Hindlimb muscle (tissue), 1 donor: Measurements from ENCODE around the gene SLC15A5. TPM values are rescaled to one million over a fixed set of nuclear protein-coding genes. Genes with fewer than 3 reads are reported as not detected.

Experiments
- DNase-seq: peaks from one replicate; pipeline ENCODE4 v3.0.0-alpha.2; 2013
- polyA plus RNA-seq: library from polyadenylated mRNA; unstranded; fragments of 120-200 nt; gene quantifications from one replicate; pipeline ENCODE4 v1.2.1, GENCODE V29; 2013; ENCODE audit not compliant: insufficient read length

Gene SLC15A5
- polyA plus RNA-seq, 1 donor: not detected

DNA sequence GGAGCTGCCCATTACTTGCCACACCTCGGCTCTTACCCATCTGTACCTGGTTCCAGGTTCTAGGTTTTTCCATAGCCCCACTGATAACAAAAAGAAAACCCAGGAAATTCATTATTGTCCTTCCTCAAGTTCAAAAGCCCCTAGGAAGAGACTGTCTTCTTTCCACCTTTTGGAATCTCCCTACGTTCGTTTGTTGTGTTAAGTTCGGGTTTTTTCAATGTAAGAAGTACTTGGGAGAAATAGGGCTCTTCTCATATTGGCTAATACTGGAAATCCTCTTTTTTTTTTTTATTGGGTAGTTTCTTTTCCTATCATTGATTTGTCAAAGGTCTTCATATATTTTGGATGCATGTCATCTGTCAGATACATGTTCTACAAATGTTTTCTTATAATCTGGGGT, 17.3 kb downstream of the SLC15A5 start:
- no peak for DNase-seq

DNA sequence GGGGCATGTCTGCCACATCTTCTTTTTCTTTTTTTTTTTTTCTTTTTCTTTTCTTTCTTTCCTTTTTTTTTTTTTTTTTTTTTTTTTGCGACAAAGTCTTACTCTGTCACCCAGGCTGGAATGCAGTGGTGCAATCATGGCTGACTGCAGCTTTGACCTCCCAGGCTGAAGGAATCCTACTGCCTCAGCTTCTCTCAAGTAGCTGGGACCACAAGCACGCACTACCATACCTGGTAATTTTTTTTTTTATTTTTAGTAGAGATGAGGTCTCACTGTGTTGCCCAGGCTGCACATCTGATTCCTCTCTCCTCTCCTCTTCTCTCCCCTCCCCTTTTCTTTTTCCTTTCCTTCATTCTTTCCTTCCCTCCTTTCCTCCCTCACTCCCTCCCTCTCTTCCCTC, 18.5 kb downstream of the SLC15A5 start:
- no peak for DNase-seq

DNA sequence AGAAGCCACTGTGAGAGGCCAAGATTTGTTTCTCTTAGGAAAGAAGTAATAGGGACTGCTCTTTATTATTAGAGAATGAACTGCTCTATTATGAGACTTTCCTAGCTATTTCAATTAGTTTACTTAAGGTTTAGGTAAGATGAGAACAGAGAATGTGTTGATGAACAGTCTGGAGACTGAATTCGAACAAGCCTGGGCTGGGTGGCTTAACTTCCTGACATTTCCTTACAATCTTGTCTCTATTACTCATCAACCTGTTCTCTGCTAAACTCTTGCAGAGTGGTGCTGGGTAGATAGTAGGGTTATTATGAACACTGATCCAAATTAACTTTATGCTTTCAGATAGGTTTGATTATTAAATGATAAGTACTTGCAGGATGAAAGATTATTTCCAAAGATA, 31.2 kb downstream of the SLC15A5 start:
- no peak for DNase-seq

DNA sequence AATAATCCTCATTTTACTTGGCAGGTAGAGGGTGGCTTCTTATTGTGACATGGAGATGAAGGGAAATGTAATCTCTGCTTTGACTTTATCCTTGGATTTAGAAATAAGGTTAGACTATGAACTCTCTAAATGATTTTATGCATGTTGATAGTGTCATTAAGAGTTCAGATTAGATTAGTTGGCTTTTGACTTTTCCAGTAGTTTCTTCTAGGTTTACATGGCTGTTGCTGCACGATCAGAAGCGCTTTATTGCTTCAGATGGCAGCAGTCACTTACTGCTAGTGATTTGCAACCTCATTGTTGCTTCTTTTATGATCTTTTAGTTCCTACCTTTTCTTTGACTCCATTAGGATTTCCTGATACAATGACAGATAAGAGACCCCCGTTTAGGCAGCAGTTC, 32.3 kb downstream of the SLC15A5 start:
- DNase-seq: no peak

DNA sequence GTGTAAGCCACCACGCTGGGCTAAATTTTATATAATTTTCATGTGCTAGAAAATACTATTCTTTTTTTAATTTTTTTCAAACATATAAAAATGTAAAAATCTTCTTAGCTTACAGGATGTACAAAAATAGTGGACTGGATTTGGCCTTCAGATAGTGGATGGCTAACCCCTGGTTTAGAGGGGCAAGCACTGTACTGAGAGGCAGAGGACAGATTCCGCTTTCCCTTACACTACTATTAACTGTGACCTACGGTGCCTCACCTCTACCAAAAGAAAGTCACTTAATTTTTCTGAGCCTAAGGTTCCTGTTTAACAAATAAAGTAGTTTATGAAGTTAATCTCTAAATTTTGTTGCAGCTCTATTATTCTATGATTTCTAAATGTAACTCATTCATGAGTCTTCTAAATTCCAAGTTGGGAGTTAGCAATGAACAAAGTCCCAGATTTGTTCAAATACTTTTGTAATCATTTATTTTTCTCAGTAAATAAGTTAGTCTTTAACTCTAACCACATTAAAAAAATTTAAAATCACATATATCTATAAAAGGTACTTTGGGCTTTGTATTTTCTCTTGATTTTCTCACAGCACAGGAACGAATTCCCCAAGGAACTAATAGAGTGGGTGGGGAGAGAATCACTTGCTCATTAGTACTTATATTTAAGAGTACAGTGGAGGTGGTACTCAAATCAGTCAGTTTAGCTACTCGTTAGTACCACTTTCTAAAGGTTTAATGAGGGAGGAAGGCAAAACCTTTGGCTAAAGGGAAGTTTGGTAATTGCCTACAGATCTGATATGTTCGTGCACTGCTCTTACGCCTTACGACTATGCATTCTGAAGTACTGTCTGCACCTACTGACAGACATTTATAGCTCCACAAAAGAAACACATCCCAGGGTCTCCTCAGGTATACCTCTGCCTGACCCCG, 33.7 kb downstream of the SLC15A5 start:
- DNase-seq: no peak

DNA sequence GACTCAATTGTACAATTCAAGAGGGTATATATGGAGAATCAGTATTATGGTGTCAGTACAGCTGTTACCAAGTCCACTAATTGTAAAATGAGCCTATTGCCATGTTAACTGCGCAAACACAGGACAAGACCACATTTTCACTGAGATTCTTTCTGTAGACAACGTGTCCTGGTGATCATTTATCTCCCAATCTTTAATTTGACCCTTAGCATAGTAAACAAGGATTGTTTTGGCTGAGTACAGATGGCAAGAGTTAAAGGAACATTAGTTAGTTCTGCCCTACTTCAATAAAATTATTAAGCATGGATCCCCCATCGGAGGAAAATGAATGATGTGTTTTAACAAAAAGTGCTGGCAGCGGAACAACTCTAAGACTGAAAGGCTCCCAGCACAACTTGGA, 36.1 kb downstream of the SLC15A5 start:
- DNase-seq: no peak

DNA sequence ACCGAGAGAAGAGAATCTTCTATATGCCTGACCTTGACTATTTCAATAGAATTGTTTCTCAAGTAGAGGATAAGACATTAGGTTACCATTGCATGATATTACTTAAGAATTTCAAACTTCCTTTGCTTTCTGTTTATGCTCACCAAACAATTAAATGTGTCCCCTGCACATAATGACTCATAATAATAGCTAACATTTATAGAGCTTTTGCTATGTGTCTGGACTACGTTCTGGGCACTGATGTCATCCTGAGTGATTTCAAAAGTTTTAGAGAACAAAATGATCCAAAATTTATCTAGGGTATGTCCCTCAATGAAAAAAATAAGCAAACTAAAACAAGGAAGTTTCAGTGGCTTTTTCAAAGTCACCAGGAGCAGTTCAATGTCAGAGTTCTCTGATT, 38.8 kb downstream of the SLC15A5 start:
- DNase-seq: no peak

DNA sequence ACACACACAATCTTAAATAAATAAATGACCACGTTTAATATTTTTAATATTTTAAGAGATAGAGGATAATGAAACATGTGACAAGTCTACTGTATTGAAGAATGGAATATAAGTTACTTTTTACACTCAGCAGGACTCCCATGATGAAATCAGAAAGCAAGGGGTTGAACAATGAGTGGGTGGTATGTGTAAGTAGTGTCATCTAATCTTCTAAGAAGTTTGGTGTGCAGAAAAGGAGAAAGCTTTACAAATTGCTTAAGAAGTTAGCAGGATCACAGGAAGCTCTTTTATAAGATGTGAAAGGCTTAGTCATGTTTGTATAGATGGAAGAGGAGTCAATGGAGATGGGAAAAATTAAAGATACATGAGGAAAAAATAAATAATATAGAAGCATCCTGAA, 47.8 kb downstream of the SLC15A5 start:
- no peak for DNase-seq

DNA sequence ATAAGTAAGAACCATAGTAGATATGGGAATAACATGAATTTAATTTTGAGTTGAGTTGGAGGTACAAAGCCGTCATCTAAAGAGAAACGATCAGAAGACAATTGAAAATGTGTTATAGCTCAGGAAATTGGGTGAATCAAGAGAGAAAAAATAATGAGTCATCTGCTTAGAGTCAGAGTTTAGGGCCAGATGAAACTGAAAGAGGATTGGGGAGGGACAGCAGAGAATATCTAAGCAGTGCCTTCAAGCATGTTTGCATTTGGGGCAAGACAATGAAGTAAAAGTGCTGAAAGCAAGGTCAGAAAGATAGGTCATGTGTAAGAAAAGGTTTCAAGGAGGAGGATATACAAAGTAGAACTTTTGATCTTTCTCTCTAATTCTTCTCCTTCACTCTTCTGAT, 49.4 kb downstream of the SLC15A5 start:
- DNase-seq: no peak

DNA sequence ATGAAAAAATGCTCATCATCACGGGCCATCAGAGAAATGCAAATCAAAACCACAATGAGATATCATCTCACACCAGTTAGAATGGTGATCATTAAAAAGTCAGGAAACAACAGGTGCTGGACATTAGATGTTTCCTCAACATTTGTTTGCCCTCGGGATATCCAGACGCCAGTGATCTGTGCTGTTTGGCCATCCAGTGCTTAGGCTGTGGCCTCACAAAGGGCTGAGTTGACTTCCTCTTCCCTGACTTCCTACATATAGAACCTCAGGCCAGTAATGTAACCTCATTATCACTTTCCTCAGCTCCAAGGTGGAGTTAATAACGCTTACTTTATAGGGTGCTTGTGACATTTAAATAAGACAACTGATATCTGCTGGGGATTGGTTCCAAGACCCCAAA, 51.8 kb downstream of the SLC15A5 start:
- DNase-seq: no peak

DNA sequence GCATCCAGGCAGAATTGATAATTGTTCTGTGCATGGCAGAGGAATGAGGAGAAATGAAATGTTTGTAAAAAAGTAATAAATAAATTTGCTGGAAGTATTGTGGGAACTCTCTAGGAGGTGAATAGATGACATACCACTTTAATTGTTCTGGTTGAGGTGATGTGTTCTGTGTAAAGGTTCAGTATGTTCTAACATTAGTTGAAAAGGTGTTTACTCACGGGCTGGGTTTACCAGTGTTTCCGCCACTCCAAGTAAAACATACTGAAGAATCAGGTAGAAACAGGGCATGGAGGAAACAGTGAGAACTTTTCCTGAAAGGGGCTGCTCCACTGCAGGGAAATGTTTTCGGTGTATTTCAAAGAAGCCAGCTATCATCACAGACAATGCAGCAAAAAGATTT, 53.3 kb downstream of the SLC15A5 start:
- no peak for DNase-seq

DNA sequence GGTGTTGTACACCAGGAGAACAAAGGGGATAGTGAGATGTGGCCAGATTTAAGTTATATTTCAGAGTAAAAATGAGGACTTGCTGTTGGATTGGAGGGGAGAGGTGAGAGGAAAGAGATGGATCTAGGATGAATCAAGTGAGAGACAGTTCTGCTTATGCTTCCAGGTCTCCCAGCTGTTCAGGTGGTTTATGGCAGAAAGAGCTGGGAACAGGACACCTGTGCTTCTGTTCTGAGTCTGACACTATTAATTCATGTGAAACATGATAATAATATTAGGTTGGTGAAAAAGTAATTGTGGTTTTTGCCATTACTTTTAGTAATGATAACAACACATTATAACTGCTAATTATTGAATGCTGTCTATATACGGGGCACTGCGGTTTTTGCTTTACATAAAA, 55.7 kb downstream of the SLC15A5 start:
- no peak for DNase-seq

DNA sequence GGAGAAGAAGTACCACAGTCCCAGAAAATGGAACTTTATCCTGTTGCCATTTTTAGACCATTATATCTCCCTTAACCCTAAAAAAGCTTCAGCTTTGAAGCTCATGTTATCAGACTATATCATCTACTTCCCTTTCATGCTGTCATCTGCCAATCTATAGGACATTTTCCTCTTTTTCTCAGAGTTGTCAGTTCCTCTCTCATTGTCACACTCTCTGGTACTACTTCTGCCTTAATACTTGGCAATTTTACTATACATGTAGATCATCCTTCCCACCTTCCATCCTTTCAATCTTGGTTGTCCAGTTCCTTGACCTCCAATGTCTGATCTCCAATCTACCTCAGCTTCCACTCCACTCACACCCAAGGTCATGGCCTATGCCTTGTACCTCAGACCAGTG, 57.4 kb downstream of the SLC15A5 start:
- DNase-seq: no peak

DNA sequence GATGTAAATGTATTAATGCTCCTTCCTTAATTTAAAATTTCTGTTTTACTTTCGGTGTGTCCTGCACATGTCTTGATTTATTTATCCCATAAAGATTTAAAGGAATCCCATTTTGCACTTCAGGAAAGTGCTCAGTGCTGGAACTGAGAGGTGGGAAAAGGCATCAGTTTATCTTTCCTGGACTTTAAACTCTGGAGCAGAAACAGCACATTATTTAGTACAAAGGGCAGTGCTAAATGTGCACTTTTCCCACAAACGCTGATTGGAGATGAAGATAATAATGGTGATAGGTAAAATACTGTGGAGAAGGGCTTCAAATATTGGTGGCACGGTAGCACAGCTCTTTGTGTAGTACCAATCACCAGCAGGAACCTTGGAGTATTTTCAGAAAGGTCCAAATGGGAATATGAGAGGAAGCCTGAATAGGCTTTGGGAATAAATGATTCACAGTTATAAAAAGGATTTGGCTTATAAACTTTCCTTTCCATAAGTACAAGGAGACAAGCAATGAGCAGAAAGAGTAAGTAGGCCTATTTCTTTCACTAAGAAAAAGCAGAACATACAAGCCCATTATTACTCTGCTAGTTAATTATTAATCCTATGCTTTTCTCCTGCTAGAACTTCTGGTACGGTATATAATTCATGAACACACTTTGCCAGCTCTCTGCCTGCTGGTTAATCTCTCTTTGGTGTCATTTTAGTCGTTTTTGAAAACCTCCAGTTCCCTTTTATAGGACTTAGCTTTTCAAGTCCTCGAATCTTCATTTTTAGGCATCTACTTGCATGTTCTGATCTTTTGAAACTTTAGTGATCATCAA, 58.3 kb downstream of the SLC15A5 start:
- DNase-seq: peak; percentile 19

DNA sequence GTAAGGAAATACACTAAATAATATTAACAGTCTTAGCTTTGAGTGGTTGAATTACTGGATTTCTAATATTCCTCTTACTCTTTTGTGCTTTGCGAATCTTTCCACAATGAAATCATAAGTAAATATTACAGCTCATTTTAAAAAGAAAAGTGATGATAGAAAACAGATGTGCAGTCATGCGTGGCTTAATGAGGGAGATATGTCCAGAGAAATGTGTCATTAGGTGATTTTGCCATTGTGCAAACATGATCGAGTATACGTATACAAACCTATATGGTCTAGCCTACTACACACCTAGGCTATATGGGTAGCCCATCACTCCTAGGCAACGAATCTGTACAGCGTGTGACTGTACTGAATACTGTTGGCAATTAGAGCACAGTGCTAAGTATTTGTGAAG, 59.3 kb downstream of the SLC15A5 start:
- DNase-seq: peak; percentile 24

DNA sequence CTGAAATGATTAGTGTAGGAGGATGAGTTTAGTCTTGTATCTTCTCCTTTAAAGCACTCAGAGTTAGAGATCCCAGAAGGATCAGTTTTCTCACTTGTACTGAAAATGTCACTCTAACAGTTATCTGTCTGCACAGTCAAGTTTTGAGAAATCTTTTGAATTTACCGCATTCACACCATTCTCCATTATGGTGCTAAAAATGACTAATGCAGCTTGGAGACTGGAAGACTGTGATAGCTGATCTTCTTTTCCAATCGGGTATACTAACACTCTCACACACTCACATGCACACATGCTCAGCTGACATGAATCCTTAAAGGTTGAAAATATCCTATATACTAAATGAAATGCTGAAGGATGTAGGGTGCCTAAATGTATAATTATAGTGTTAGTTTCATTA, 65.8 kb downstream of the SLC15A5 start:
- DNase-seq: no peak

DNA sequence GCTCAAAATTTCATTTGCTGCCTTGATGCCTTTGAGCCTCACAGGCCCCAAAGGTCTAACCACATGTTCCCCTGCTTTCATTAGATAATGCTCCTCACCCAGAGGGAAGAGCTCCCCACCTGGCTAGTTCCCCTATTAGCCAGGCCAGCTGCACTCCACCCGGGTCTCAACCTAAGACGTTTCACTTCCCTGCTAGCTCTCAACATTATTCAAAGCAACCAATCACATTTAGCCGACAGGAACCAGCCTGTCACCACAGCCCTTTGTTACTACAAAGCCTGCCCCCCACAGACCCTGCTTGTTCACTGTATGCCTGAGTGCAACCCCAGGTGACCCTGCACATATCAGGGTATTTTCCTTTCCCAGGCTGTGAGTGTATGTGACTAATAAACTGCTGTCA, 78.6 kb downstream of the SLC15A5 start:
- DNase-seq: no peak

DNA sequence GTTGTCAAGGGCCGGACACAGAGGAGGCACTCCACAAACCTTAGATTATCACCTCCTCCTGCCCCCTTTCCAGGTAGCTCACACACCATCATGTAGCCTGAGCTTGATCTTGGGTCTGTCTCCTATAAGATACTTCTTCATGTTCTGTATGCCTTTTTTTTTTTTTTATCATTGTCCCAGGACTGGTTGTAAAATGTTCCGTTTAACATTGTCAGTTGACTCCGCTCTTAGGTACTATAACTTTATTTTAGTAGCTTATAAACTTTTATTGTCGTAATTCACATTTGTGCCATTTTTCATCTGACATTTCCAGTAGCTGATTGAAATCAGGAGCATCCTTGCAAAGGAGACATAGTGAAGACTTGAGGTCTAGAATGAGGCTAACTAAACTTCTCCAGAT, 79.9 kb downstream of the SLC15A5 start:
- DNase-seq: no peak

DNA sequence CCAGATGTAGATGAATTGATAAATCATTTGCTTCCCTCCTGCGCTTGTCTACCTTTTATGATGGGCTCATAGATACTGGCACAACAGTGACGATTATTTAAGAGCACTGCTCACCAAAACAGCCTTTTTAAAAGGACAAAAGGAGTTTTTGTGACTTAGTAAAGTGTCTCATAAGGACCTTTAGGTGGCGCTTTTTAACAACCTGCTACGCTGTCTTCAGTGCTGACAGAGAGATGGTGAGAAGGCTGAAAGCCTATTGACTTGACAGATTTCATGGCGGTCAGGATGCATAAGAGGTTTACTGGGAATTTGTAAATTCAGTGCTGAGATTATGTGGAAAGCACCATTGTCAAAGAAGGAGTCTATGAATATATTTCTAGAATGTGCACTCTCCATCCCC, 87.6 kb downstream of the SLC15A5 start:
- DNase-seq: no peak

DNA sequence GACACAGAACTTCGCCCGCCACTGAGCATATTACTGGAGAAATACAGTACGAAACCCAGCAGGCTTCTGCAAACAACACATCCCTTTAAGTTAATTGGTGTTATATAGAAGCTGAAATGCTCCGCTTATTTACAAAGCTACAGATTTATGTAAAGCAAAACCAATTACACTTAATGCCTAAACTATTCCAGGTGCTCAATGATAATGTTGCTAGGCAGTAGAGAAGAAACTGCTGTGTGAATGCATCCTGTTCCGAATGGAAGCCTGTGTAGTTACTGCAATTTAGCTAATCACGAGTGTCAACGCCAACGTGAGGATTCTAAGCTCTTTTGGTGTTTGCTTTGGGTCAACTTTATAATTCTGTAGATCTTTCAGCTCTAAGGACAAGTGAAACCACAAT, 89.8 kb downstream of the SLC15A5 start:
- DNase-seq: no peak

DNA sequence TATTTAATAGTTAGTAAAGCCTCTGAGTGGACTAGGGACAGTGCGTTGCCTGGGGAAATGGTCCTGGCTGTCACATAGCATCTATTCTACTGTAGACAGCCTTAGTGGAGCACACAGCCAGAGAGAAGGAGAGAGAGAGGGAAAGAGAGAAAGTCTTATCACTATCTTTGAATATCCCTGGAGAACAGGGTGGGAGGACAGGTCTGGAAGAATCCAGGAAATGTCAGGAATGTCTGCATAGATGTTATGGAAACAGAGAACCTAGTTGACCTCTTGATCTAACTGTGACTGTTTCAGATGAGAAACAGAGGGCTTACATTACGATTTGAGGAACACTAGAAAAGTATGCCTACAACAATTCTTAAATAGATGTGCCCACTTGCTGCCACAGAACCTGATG, 92.8 kb downstream of the SLC15A5 start:
- DNase-seq: no peak

DNA sequence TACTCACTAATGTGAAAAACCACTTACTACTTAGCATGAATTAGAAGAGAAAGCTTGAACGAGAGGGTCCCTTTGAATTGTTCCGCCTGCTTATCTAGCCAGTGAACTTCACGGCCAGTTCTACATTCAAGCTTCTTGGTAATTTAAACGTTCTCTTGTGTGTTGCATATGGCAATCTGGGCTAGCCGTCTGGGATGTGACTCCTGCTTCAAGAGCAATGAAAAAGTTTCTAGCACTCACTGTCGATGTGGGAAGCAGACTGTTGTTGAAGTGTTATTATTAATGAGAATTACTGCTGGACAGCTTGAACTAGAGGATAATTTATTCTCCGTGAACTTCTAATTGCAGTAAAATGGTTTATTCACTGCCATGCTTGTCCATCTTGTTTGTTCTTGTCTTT, 93.9 kb downstream of the SLC15A5 start:
- no peak for DNase-seq

DNA sequence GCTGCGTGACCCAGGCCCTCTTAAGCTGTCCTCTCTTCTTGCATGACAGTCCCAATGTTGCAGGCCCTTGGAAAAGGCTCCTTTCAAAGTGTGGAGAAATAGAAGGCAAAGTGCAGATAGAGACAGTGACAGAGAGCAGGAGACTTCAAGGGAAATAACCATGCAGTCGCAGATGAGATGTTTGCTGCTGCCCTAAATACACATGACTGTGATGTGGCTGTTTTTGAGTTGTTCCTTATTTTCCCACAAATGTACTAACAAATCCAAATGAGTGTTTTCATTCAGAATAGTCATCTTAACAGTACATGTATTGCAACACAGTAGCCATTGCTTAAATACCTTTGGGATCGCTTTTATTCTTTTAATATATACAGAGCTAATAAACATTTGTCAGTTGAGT, 101.6 kb downstream of the SLC15A5 start:
- DNase-seq: no peak

DNA sequence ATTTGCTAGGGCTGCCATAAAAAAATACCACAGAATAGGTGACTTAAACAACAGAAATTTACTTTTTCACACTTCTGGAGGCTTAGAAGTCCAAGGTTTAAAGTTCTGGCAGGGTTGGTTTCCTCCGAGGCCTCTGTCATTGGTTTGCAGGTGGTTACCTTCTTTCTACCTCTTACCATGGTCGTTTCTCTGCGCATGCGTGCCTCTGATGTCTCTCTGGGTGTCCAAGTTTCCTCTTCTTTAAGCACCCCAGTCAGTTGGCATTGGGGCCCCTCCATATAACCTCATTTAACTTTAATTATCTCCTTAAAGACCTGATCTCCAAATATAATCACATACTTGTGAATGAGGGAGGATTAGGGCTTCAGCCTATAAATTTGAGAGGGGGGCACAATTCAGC, 103.2 kb downstream of the SLC15A5 start:
- DNase-seq: no peak
